Measurements from ENCODE around the gene FCGR2B.
"Not testable (repeated sequence)": the region's sequence is repeated elsewhere in the genome, so short reads cannot be mapped to it uniquely, and the experiment has no call there.

FCGR2B gene

DNA sequence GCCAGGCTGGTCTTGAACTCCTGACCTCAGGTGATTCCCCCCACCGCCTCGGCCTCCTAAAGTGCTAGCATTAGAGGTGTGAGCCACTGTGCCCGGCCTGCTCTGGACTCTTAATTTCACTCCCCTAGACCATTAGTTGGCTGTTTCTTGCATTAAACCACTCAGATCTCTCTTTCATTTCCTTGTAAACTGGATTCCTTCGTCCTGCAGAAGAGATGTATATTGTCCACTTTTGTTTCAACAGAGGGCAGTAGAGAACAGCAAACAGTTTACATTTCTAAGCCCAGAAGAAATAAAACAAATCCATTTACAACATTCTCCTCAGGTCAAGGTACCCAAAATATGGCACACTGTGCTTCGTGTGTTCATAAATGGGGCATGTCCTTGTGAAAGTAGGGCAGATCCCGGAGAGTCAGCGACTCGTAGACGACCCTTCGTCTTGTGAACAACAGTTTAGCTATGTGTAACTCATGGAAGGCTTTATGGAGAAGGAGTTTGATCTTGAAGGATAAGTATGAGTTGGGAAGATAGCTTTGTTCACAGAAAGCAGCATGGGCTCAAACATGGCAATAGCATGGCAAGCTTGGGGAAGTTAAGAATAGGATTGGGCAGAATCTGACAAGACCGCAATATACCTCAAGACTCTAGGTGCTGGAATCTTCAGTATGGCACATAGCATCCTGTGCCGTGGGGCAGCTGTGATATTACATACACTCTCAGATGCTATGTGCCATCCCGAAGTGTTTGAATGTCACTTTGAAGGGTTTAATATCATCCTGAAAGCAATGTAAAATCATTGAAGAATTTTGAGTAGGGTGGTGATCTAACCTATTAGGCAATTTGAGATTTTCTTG lies 15.2 kb upstream of the FCGR2B start:
- peak; percentile 13 for DNase-seq

DNA sequence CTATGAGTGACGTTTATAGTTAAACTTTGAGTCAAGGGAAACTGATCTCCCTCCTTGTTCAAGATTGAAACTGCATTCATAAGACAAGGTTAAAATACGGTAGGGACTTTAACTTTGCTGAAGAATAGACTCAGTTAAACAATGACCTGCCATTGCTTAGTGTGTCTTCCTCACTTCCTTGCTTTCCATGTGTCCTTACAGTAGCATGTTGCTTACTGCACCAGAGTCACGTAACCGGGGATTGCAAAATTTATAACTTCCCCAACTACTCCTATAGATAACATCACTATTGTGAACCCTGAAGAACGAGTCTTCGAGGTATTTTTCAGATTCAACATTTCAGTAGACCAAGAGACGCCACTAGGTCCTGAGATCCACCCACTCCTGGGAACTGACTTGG lies 9.4 kb upstream of the FCGR2B start:
- DNase-seq = not testable (repeated sequence)

DNA sequence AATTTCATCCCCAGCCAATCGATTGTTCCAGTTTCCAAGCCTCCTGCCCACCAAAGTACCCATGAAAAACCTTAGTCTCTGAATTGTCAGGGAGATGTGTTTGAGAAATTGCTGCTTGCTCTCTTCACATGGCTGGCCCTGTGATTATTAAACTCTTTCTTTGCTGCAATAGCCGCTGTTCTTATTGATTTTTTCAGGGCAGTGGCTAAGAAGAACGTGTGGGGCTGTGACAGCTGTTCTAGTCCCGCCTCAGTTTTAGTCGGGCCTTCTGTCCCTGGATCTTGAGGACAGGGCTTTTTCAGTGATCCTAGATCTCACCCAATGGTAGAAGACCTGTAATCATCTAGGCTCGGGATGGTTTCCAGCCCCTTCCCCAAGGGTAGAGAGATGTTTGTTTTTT lies 9.0 kb upstream of the FCGR2B start:
- not testable (repeated sequence) for DNase-seq

DNA sequence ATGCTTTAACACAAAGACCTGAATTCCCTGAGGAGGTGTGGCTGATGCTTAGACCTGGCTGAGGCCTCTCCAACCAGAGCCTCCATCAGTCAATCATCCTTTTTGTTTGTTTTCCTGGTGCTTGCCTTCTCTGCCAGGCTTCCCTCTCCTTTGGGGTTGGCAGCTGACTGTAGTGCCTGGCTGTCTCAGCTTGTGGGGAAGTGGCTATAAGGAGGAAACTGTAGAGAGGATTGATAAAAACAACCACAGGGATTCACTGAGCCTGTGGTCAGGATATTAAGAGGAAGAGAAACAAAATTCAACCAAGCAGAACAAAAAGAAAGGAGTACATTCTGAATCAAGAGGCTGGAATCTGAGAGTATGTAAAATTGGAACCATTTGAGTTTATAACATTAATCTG lies 4.4 kb upstream of the FCGR2B start:
- not testable (repeated sequence) for DNase-seq

DNA sequence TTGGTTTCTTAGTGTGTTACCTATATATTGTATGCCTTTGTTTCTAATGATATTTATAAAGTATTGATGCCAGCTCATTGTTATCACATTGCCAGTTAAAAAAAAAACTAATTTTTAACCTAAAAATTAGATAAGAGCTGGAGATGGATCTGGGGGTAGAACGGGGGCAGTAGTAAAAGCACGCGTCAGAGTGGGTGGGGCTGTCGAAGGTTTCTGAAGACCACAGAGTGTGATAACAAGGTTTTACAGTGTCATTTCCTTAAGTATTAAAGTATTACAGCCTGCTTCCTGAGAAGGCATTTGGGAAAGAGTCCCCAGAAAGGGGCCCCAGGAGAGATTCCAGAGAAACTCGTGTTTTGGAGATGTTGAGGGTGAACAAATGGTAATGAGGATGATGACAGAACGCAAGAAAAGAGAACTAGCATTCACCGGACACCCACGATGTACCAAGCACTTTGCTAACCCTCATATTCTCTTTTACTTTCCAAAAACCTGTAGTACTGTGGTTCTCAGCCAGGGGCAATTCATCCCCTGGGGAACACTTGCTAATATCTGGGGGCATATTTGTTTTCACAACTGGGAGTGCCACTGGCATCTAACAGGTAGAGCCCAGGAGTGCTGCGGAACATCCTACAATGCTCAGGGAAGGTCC lies 1.2 kb upstream of the FCGR2B start:
- not testable (repeated sequence) for DNase-seq

DNA sequence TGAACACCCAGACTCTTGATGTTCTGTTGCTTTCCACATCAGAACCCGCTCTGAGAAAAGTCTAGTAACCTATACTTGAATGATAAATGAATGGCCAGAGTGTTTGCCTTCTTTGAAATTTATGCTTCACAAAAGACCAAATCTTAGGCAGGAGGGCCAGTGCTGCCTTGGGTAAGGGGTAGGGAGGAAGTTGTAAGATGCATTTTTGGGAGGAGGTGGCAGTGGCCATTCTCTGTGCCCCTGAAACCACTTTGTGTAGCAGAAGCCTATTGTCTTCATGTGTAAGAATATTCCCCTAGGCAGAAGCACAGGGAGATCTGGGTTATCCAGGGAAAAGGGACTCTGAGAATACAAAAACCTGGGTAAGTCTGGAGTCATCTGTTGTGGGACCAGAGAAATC lies 626 bp downstream of the FCGR2B start:
- not testable (repeated sequence) for DNase-seq

DNA sequence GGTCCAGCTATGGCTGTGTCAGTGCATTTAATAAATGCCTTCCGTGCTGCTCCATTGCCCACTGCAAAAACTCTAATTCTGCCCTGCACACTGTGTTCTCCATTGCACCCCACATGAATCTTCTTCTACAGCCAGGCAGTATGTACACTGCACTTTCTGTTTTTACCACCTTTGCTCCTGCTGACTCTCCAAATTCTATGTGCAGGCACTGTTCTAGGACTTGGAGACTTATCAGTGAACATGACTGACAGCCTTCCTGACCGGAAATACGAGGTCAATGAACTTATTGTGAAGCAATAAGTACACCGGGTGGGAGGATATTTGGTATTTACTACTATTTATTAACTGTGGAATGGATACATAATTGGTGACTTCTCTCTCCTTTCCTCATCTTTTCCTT lies 1.7 kb downstream of the FCGR2B start:
- not testable (repeated sequence) for DNase-seq

DNA sequence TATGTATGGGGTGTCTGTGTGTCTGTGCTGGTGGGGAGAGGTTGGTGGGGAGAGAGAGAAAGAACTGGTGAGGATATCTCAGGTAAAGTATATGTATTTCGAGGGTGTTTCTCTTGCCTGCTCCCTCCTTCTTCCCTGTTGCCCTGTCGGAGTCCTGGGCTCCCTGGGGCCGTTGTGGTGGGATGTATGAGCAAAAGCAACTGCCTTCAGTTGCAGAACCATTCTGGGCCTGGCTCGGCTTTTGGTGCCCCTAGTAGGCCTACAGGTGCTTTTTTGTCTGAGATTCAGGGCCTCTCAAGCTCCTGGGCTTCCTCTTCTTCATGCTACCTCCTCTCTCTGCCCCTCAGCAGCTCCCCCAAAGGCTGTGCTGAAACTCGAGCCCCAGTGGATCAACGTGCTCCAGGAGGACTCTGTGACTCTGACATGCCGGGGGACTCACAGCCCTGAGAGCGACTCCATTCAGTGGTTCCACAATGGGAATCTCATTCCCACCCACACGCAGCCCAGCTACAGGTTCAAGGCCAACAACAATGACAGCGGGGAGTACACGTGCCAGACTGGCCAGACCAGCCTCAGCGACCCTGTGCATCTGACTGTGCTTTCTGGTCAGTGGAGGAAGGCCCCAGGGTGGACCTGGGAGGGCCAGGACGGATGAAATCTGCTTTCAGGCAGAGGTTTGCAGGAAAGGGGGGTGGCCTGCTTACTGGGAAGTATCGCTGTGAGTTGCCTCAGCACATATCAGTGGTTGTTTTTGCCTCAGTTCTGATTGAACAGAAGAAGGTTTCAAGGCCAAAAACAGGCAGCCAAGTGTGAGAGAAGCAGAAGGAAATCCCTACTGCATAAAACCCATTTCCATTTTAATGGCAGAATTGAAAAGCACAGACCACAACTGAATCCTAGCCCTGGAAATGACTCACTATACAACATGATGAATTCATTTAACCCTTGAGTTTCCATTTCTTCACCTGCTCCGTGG lies 8.4 kb downstream of the FCGR2B start:
- DNase-seq = not testable (repeated sequence)

DNA sequence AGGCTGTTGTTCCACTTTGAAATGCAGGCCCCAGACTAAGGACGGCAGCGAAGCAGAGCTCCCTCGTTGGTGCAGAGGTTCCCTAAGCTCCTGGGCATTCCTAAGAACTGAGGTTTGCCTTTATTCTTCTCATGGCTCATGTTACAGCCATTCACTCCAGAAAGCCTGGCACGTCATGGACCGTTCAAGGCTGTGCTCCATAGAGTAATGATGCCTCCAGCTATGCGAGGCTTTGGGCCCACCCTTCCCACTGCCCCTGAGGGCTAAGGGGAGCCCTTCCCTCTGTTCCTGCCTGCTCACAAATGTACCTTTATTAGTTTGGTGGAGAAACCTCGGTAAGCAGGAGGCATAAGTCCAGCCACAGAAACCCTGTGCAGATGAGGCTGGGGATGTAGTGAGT lies 10.5 kb downstream of the FCGR2B start:
- not testable (repeated sequence) for DNase-seq

DNA sequence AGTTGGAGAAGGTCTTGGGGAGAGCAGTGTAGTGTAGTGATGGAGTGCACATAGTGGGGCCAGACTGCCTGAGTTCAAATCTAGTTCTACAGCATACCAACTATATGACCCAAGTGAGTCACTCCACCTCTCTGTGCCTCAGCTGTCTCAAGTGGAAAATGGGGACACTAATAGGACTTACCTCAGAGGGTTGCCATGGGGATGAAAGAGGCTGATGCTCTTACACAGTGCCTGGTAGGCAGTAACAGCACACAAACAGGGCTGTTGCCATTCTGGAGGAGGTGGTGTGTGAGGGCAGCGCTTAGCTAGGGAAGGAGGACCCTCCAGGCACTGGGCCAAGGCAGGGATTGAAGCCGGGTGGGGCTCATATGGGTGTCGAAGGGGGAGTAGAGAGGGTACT lies 11.5 kb downstream of the FCGR2B start:
- DNase-seq = not testable (repeated sequence)

DNA sequence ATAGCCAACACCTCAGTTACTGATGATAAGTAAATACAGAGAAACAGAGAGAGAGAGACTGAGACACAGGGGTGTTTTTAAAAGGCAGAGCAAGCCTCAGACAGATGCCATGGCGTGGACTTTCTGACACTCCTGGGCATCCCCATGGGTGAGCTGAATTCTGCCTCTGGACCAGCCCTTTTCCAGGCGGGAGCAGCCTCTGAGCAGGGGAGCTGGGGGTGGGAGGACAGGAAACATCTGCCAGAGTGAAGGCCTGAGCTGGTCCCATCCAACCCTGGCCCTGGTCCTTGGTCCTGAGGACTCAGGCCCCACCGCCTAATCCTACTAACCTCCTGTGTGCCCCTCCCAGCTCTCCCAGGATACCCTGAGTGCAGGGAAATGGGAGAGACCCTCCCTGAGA lies 12.0 kb downstream of the FCGR2B start:
- DNase-seq = not testable (repeated sequence)

DNA sequence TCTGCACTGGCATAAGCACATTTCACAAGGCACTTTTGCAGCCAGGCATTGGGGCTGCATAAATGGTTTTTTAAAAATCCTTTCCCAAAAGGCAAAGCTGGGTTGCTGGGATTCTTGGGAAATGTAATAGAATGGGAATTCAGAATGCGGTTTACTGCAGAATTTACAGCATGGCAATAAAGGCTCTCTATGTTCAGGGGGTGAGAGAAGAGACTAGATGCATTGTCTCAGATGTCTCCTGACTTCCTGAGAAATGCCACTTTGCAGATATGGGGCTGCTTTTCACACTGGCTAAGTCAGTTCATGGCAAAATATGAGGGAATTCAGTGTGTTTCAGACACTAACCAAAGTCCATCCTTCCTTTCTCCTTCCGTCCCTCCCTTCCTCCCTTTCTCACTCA lies 13.5 kb downstream of the FCGR2B start:
- no peak for DNase-seq

DNA sequence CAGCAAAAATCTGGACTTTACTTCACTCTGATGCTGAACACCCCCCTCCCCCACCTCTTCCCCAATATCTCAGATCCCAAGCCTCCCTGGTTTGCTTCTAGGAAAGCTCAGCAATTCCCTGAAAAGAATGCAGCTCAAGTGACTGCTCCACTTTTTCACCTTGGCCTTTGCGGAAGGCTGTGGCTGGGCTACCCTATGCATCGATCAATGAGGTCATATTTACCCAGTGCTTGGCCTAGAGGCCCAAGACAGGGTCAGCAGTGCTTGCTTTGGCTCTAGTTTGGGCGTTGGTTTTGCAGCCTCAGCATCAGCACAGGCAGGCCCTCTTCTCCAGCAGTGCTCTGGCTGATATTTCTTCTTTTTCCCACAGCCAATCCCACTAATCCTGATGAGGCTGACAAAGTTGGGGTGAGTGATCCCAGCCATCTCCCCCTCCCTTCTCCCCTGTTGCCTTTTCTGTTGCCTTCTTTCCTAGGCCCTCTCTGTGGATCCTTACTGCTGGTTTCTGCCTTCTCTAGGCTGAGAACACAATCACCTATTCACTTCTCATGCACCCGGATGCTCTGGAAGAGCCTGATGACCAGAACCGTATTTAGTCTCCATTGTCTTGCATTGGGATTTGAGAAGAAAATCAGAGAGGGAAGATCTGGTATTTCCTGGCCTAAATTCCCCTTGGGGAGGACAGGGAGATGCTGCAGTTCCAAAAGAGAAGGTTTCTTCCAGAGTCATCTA lies 14.2 kb downstream of the FCGR2B start:
- no peak for DNase-seq

DNA sequence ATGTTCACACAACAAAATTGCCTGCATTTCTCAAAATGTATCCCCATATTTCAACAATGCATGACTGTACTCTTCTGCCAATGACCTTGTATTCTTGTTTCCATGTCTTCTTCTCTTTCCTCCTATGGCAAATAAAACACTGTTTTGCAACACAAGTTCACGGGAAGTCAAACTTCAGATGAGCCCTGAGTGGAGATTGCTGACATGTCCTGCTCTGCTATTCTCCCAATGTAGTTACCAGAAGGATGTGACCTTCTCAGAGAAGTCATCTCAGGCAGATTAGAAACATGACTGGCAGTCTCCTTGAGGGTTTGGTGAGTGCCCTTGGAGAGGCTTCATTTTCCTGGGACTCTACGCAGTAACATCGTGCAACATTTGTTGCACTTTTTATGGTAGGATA lies 15.6 kb downstream of the FCGR2B start:
- DNase-seq = no peak

DNA sequence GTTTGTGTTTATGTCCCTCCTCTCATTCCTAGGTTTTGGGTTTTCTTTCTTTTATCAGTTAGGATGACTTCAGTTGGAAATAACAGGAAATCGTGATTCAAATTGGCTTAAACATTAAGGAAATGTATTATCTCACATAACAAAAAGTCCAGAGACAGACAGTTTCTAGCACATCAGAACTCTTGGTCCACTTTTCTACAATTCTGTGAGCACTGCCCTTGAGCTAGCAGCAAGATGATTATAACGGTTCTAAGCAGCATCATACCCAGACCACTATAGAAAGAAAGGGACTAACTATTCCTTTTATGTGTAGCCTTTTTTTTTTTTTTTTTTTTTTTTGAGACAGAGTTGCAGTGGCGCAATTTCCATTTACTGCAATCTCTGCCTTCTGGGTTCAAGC lies 18.9 kb downstream of the FCGR2B start:
- DNase-seq = no peak

DNA sequence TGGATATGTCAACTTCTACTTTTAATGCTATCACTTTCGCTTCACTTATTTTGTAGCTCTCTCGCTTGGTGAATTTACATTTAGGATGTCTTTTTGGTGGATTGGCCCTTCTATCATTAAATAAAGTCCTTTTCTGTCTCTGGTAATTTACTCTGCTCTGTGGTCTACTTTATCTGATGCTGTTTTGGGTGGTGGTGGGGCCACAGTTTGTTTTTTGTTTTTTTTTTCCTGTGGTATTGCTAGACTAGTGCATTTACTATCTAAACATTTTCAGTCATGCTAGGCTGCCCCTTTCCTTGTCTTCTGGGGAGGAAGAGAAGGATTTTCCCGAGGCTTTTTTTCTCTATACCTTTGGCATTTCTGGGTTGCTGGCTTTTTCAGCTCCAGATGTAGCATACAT lies 26.0 kb downstream of the FCGR2B start:
- no peak for DNase-seq

DNA sequence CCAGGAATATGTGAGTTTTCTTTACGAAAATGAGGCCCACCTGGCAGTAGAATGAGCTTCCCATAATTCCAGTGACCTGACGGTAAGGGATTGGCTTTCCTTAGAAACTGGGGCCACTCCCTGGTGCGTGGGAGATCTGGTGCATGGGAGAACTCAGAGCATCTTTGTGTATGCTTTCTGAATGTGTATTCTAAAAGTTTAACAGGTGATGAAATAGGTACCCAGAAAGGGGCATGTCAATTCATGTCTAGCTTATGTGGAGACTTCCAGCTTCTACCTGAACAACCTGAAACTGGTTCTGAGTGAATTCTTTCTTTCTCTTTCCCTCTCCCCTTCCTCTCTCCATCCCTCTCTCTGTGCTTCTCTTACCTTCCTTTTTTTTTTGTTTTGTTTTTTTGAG lies 28.9 kb downstream of the FCGR2B start:
- no peak for DNase-seq

DNA sequence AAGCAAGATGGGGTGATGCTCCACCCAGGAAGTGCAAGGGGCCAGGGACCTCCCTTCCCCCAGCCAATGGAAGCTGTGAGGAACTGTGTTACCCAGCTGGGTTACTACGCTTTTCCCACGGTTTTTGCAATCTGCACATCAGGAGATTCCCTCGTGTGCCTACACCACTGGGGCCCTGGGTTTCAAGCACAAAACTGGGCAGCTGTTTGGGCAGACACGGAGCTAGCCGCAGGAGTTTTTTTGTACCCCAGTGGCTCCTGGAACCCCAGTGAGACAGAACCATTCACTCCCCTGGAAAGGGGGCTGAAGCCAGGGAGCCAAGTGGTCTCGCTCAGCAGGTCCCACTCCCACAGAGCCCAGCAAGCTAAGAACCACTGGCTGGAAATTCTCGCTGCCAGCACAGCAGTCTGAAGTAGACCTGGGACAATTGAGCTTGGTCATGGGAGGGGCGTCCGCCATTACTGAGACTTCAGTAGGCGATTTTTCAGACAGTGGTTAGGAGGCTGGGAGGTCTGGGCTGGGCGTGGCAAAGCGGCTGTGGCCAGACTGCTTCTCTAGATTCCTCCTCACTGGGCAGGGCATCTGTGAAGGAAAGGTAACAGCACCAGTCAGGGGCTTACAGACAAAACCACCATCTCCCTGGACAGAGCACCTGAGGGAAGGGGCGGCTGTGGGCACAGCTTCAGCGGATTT lies 30.2 kb downstream of the FCGR2B start:
- not testable (repeated sequence) for DNase-seq

DNA sequence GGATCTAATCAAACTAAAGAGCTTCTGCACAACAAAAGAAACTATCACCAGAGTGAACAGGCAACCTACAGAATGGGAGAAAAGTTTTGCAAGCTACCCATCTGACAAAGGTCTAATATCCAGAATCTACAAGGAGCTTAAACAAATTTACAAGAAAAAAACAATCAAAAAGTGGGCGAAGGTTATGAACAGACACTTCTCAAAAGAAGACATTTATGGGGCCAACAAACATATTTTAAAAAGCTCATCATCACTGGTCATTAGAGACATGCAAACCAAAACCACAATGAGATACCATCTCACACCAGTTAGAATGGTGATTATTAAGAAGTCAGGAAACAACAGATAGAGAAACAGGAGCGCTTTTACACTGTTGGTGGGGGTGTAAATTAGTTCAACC lies 35.4 kb downstream of the FCGR2B start:
- DNase-seq = not testable (repeated sequence)

DNA sequence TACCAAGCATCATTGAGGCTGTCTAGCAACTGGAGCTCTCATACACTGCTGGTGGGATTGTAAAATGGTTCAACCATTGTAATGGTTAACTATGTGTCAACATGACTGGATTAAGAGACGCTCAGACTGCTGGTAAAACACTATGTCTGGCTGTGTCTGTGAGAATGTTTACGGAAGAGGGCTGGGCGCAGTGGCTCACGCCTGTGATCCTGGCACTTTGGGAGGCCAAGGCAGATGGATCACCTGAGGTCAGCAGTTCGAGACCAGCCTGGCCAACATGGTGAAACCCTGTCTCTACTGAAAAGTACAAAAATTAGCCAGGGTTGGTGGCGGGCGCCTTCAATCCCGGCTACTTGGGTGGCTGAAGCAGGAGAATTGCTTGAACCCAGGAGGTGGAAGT lies 39.3 kb downstream of the FCGR2B start:
- no peak for DNase-seq

DNA sequence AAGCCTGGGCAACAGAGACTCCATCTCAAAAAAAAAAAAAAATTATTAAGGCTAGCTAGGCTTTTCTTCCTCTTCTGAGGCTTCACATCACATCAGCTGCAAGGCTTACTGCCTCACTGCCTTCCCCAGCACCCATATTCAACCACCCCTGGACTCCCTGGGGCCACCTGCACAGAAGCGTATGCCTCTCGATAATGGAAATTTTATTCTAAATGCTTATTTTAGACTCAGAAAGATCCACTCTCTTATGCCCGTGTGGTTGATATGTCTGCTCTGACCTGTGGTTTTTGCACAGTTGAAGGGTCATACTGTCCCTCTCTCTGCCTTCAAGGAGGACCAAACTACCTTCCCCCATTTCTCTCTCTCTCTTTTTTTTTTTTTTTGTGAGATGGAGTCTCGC lies 42.6 kb downstream of the FCGR2B start:
- DNase-seq = no peak

DNA sequence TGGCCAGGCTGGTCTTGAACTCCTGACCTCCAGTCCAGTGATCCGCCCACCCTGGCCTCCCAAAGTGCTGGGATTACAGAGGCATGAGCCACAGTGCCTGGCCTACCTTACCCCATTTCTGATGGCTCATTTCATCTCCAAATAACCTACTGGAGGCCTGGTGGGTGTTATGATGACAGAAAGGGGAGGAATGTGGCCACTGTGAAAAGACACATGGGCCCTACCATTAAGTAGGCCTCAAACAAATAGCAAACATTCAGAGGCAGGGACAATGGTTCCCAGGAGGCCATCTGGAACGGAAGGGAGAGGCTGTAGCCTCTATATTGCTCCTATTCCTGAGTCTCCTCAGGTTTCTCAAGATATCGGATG lies 43.2 kb downstream of the FCGR2B start:
- DNase-seq = peak; percentile 51
